Stimulated activated CD4-positive, alpha-beta T cell treated with anti-CD3 and anti-CD28 coated beads, Interleukin-1b, Interleukin-23, amount 100 ng/mL, for 1 hour (primary cell): ENCODE results near the gene LMO2.
"Not testable (repeated sequence)": the region's sequence is repeated elsewhere in the genome, so short reads cannot be mapped to it uniquely, and the experiment has no call there.

ENCODE experiments used
- DNase-seq, 2 donors: peaks; one replicate each; pipeline ENCODE4 v3.0.0-alpha.2; 2020; ENCODE audit warnings: low read depth in 2 of 2

LMO2 gene

GRCh38 chr11:33825854-33826560, 65.9 kb downstream of the LMO2 start:
- DNase-seq, result no peak

- DNase-seq, result not testable (repeated sequence)
These were observed 68.9 kb downstream of the LMO2 start for GRCh38 chr11:33822981-33823380.

- DNase-seq, result no peak
These were observed 72.4 kb downstream of the LMO2 start for GRCh38 chr11:33819278-33820035.
